Endothelial cell of umbilical vein (primary cell): ENCODE data around the gene DPH7. TPM values are rescaled to one million over a fixed set of nuclear protein-coding genes. Genes with fewer than 3 reads are reported as not detected.

ENCODE experiments used
- BruUV-seq: library from RNA; stranded (reverse); fragments of 400-500 nt; replicated peaks from 2 replicates; lab custom pipeline; 2021; lab: Mats Ljungman, UMichigan
- CTCF ChIA-PET: fragments of 300-600, 350-600 bp; sonication (Branson Sonifier 250); formaldehyde crosslinking; loops from one replicate; lab custom pipeline; 2021; ENCODE audit warnings: antibody characterized with exemption, inconsistent platforms; lab: Charles Lee
- POLR2A ChIA-PET: fragments of 300-600, 350-600 bp; sonication (Branson Sonifier 250); formaldehyde crosslinking; loops from one replicate; lab custom pipeline; 2021; ENCODE audit warnings: antibody characterized with exemption, inconsistent platforms; lab: Charles Lee
- DNase-seq: peaks from one replicate; pipeline ENCODE4 v3.0.0-alpha.2; 2011; ENCODE audit warnings: low read depth, low spot score
- FAIRE-seq: peaks from 2 replicates; lab custom pipeline; 2011; peaks lifted over from hg19 to GRCh38; lab: Jason Lieb, UNC
- H2AFZ ChIP-seq: 2 replicates; pipeline ENCODE4 v1.6.0; 2012; ENCODE audit warnings: low read depth, low read length, control low read depth, inconsistent platforms
- H3K27ac ChIP-seq: 2 replicates; pipeline ENCODE4 v1.5.1; 2011; ENCODE audit warnings: low read depth, mild to moderate bottlenecking, control low read depth, low read length, moderate library complexity; ENCODE audit not compliant: insufficient read depth
- H3K27me3 ChIP-seq, 2 experiments: 2 replicates each; pipeline versions ENCODE4 v1.6.0 to v1.6.1; 2011; ENCODE audit warnings: low read length in 2 of 2, mixed read lengths in 1 of 2; ENCODE audit not compliant: control insufficient read depth in 2 of 2, insufficient read depth in 2 of 2
- H3K36me3 ChIP-seq, 2 experiments: 2 replicates in 1 of 2; 3 replicates in 1 of 2; pipeline ENCODE4 v1.5.1; 2011; ENCODE audit warnings: low read length in 2 of 2, mild to moderate bottlenecking in 1 of 2, moderate library complexity in 1 of 2; ENCODE audit not compliant: control insufficient read depth in 2 of 2, insufficient read depth in 2 of 2; ENCODE audit errors: extremely low read depth in 1 of 2
- H3K4me1 ChIP-seq: 3 replicates; pipeline ENCODE4 v1.5.1; 2011; ENCODE audit warnings: mild to moderate bottlenecking, low read length; ENCODE audit not compliant: control insufficient read depth, insufficient read depth; ENCODE audit errors: extremely low read depth
- H3K4me2 ChIP-seq: 2 replicates; pipeline ENCODE4 v1.6.1; 2011; ENCODE audit warnings: low read length, control low read depth, mixed read lengths; ENCODE audit not compliant: insufficient read depth
- H3K4me3 ChIP-seq, 3 experiments: fragments of 200-600 bp in 1 of 3; sonication (generic), shearing (Covaris generic) in 1 of 3; replicated peaks in 1 of 3; 2 replicates each; pipeline ENCODE4 v1.5.1; 2011 to 2016; ENCODE audit warnings: control low read depth in 3 of 3, low read length in 3 of 3, mild to moderate bottlenecking in 2 of 3, inconsistent platforms in 1 of 3, low read depth in 1 of 3, moderate library complexity in 1 of 3; ENCODE audit not compliant: insufficient read depth in 1 of 3
- H3K79me2 ChIP-seq: 2 replicates; pipeline ENCODE4 v1.6.0; 2012; ENCODE audit warnings: low read length, inconsistent platforms; ENCODE audit not compliant: control insufficient read depth, insufficient read depth
- H3K9ac ChIP-seq: replicated peaks from 2 replicates; pipeline ENCODE3; 2011; ENCODE audit warnings: low read length, control low read depth; ENCODE audit not compliant: insufficient read depth; ENCODE audit errors: extremely low read depth
- H3K9me1 ChIP-seq: replicated peaks from 3 replicates; pipeline ENCODE4 v1.6.0; 2011; ENCODE audit warnings: mild to moderate bottlenecking, low read length; ENCODE audit not compliant: control insufficient read depth, insufficient read depth; ENCODE audit errors: extremely low read depth
- H3K9me3 ChIP-seq: replicated peaks from 2 replicates; pipeline ENCODE4 v1.5.1; 2012; ENCODE audit warnings: low read length, inconsistent platforms; ENCODE audit not compliant: control insufficient read depth, insufficient read depth
- H4K20me1 ChIP-seq: replicated peaks from 2 replicates; pipeline ENCODE3; 2011; ENCODE audit warnings: mild to moderate bottlenecking, low read length; ENCODE audit not compliant: control insufficient read depth, insufficient read depth; ENCODE audit errors: extremely low read depth
- EZH2 ChIP-seq: IDR thresholded peaks from 2 replicates; pipeline ENCODE4 v1.6.1; 2012; ENCODE audit warnings: borderline replicate concordance, low read depth, mild to moderate bottlenecking, moderate library complexity, low read length, inconsistent platforms; ENCODE audit not compliant: severe bottlenecking
- FOS ChIP-seq: IDR thresholded peaks from 2 replicates; pipeline ENCODE4 v1.6.1; 2011; ENCODE audit warnings: mild to moderate bottlenecking, low read length, moderate library complexity, borderline replicate concordance; ENCODE audit not compliant: insufficient read depth
- JUN ChIP-seq: IDR thresholded peaks from 2 replicates; pipeline ENCODE4 v1.6.1; 2011; ENCODE audit warnings: borderline replicate concordance, low read depth; ENCODE audit not compliant: insufficient read length, insufficient read depth
- POLR2A ChIP-seq: IDR thresholded peaks from 2 replicates; pipeline ENCODE4 v1.6.1; 2012; ENCODE audit warnings: low read depth, mild to moderate bottlenecking, control low read depth, low read length
- dilution Hi-C: fragments of 300-500 bp; cut with MboI; formaldehyde crosslinking; loops from one replicate; pipeline ENCODE4 v1.15.0; 2019; ENCODE audit warnings: low sequenced_read_pairs; ENCODE audit not compliant: extremely low pct_ligation_motif_present
- intact Hi-C: fragments of 100-400 bp; cut with micrococcal nuclease; formaldehyde crosslinking; loops from one replicate; pipeline ENCODE4 v1.10.0; 2022
- polyA plus RNA-seq, 4 experiments: library from polyadenylated mRNA; depleted of rRNA in 3 of 4; stranded (reverse) in 3 of 4; unstranded in 1 of 4; fragments of >200 nt; gene quantifications; 2 replicates each; pipeline versions ENCODE4 v1.2.1 to v1.2.3, GENCODE V29; 2011 to 2012; ENCODE audit warnings: missing spikeins in 1 of 4
- total RNA-seq: library from RNA; stranded (reverse); gene quantifications from 2 replicates; pipeline ENCODE4 v1.2.3, GENCODE V29; 2021
- TF ChIP-seq, protein P1 (sequence below): IDR thresholded peaks from 2 replicates; pipeline ENCODE4 v1.6.1; 2011; ENCODE audit not compliant: insufficient read depth, insufficient read length
- TF ChIP-seq, protein P2 (sequence below), 2 donors: IDR thresholded peaks; 1 replicate in 1 of 2; 2 replicates in 1 of 2; pipeline ENCODE4 v1.5.1; 2011; ENCODE audit warnings: low read length in 2 of 2, mild to moderate bottlenecking in 2 of 2, moderate library complexity in 2 of 2, control low read depth in 1 of 2, inconsistent platforms in 1 of 2, low read depth in 1 of 2; ENCODE audit not compliant: insufficient read depth in 1 of 2; ENCODE audit errors: extremely low read depth in 1 of 2

The DPH7 gene
- total and polyA plus RNA-seq, 2 donors (not counting 3 experiments of a cell fraction or from before 2014, with no cell fraction given): 41.8 to 43.2 TPM

DNA sequence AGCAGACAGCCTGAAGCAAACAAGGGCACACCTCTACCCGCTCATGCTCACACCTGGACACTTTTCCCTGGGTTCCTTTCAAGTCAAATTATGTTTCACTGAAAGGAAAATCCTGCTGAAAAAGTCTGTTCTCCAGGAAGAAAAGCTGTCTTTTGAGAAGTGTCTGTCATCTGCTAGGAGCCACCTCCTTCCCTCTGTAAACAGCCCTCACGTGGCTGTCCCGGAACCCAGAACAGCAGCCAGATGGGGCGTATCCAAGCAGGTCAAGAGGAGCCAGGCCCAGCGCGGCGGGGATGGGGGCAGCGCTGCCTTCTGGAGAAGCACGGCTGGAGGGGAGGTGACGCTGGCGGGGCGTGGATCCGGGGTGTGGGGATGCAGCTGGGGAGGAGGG, 28.5 kb downstream of the DPH7 start, which contains the start of gene PNPLA7:
PNPLA7 (minus strand) TSS at position 172 of the 391 bp plus-strand sequence. CDS start 205 bp downstream, outside the sequence.
- dilution Hi-C loops: no loop called here
- Histone ChIP-seq H3K9me3 (no peaks in the 10 kb centered on the region), H2AFZ (peak within 1 kb of the TSS; percentile 76), H3K79me2 (peaks cover 5% of the 10 kb centered on the region), H3K27ac (peak within 1 kb of the TSS; percentile 49), H4K20me1 (no peaks in the 10 kb centered on the region), H3K36me3 (peaks cover 0 to 2% of the 10 kb centered on the region in 2 experiments), H3K4me1 (peaks cover 9% of the 10 kb centered on the region), H3K4me2 (peak within 1 kb of the TSS; percentile 84), H3K9me1 (no peaks in the 10 kb centered on the region), H3K4me3 (peak within 1 kb of the TSS; percentile 54 to 64 (median 61)), H3K9ac (peak within 1 kb of the TSS; percentile 55), H3K27me3 (no peaks in the 10 kb centered on the region)
- peak; percentile 62 for DNase-seq
- peak; percentile 91 for FAIRE-seq
- ChIA-PET POLR2A (no interaction called here), CTCF (no interaction called here)
- BruUV-seq: no TSS peak
- intact Hi-C loops: loop anchor here (2.0 kb wide), 1 partner anchor 69 kb away; the partner anchor contains the start of gene EHMT1
- TF ChIP-seq POLR2A: no peak
- TF ChIP-seq FOS: no peak
- TF ChIP-seq, protein P1, sequence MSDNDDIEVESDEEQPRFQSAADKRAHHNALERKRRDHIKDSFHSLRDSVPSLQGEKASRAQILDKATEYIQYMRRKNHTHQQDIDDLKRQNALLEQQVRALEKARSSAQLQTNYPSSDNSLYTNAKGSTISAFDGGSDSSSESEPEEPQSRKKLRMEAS: peak; percentile 75
- TF ChIP-seq, protein P2, sequence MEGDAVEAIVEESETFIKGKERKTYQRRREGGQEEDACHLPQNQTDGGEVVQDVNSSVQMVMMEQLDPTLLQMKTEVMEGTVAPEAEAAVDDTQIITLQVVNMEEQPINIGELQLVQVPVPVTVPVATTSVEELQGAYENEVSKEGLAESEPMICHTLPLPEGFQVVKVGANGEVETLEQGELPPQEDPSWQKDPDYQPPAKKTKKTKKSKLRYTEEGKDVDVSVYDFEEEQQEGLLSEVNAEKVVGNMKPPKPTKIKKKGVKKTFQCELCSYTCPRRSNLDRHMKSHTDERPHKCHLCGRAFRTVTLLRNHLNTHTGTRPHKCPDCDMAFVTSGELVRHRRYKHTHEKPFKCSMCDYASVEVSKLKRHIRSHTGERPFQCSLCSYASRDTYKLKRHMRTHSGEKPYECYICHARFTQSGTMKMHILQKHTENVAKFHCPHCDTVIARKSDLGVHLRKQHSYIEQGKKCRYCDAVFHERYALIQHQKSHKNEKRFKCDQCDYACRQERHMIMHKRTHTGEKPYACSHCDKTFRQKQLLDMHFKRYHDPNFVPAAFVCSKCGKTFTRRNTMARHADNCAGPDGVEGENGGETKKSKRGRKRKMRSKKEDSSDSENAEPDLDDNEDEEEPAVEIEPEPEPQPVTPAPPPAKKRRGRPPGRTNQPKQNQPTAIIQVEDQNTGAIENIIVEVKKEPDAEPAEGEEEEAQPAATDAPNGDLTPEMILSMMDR (IDR thresholded peaks at IDR 0.05; ENCODE audit: extremely low read depth in 1 of 2, insufficient read depth in 1 of 2, low read depth in 1 of 2, low read length in 2 of 2): no peak
- TF ChIP-seq JUN: no peak
- TF ChIP-seq EZH2: no peak
